Activated CD4-positive, alpha-beta T cell treated with anti-CD3 and anti-CD28 coated beads for 36 hours (primary cell): ENCODE data around the gene ZEB2. TPM values are rescaled to one million over a fixed set of nuclear protein-coding genes. Genes with fewer than 3 reads are reported as not detected.

Experiments
- ATAC-seq: fragments of 200-7000 bp; cut with Tn5 transposase; one replicate; pipeline ENCODE4 v1.10.0; 2021; ENCODE audit warnings: mild to moderate bottlenecking, moderate library complexity
- CTCF ChIA-PET: fragments of 350-600 bp; sonication (Branson Sonifier 250); formaldehyde crosslinking; loops from one replicate; lab custom pipeline; 2021; ENCODE audit warnings: antibody characterized with exemption; lab: Charles Lee
- POLR2A ChIA-PET: fragments of 350-600 bp; sonication (Branson Sonifier 250); formaldehyde crosslinking; loops from one replicate; lab custom pipeline; 2021; ENCODE audit warnings: antibody characterized with exemption, inconsistent platforms; lab: Charles Lee
- DNase-seq: peaks from one replicate; pipeline ENCODE4 v3.0.0-alpha.2; 2020
- H3K27ac Mint-ChIP-seq: one replicate; pipeline ENCODE4 v1.8.0; 2021; ENCODE audit warnings: mixed read lengths
- H3K27me3 Mint-ChIP-seq: one replicate; pipeline ENCODE4 v1.8.0; 2021; ENCODE audit warnings: mixed read lengths
- H3K36me3 Mint-ChIP-seq: one replicate; pipeline ENCODE4 v1.8.0; 2021; ENCODE audit warnings: low read depth, mixed read lengths
- H3K4me1 Mint-ChIP-seq: one replicate; pipeline ENCODE4 v1.8.0; 2021; ENCODE audit warnings: mixed read lengths
- H3K4me3 Mint-ChIP-seq: one replicate; pipeline ENCODE4 v1.8.0; 2021; ENCODE audit warnings: mild to moderate bottlenecking, moderate library complexity, mixed read lengths
- H3K9me3 Mint-ChIP-seq: one replicate; pipeline ENCODE4 v1.8.0; 2021; ENCODE audit warnings: low read depth, mixed read lengths
- intact Hi-C, 2 experiments: fragments of 100-400 bp; cut with DNase I in 1 of 2; cut with micrococcal nuclease in 1 of 2; formaldehyde crosslinking; loops; one replicate each; pipeline versions ENCODE4 v1.14.2 to v1.15.1; 2022 to 2024; cut with DNase I, micrococcal nuclease
- total RNA-seq, 2 experiments: library from RNA; stranded (reverse); gene quantifications; one replicate each; pipeline ENCODE4 v1.2.3, GENCODE V29; 2021

ZEB2 gene
- total RNA-seq, 2 experiments from 2014 or later, result 7.0 to 7.5 TPM

GRCh38 chr2:144358979-144359541, 160.9 kb downstream of the ZEB2 start:
- Mint-ChIP-seq H3K36me3 (no peaks in the 10 kb centered on the region), H3K9me3 (no peaks in the 10 kb centered on the region), H3K27ac (peak overlapping the region; percentile 66), H3K4me3 (no peak overlapping the region), H3K4me1 (peaks cover 18% of the 10 kb centered on the region), H3K27me3 (no peaks in the 10 kb centered on the region)
- ATAC-seq (peak; percentile 55), DNase-seq (peak; percentile 52)
- ChIA-PET POLR2A (no interaction called here), CTCF (interaction anchor here (0.8 kb wide), 1 partner anchor 93 kb away, joined by 3 read pairs; no protein-coding TSS in a partner anchor)
- intact Hi-C loops, result loop anchor here (1.0 to 10.0 kb wide), 4 partner anchors 14 to 136 kb away; a partner anchor contains a TSS

DNA sequence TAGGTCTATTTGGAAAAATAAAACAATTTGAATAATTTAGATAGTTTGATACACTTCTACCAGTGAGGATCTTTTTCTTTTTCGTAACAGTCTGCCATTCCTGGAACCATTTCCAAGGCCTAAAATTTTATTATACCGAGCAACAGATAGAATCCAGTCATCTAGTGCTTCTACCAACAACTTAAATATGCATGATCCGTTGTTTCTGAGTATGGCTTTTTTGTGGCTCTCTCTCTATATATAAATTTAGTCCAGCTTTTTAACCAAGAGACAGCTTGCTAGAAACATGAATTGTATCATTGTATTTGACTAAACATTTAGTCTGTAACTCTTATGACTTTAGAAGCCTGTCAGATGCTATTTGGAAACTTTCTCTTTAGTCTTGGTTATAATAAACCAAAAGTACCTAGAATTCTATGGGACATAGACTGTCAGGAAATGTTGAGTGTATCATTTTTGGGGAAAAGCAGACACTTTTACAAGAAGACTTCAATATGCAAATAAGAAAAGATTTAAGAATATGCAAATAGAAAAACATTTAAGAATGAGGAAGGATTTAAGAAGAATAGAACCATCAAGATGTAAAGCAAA, 161.4 kb downstream of the ZEB2 start:
- no peak for DNase-seq

DNA sequence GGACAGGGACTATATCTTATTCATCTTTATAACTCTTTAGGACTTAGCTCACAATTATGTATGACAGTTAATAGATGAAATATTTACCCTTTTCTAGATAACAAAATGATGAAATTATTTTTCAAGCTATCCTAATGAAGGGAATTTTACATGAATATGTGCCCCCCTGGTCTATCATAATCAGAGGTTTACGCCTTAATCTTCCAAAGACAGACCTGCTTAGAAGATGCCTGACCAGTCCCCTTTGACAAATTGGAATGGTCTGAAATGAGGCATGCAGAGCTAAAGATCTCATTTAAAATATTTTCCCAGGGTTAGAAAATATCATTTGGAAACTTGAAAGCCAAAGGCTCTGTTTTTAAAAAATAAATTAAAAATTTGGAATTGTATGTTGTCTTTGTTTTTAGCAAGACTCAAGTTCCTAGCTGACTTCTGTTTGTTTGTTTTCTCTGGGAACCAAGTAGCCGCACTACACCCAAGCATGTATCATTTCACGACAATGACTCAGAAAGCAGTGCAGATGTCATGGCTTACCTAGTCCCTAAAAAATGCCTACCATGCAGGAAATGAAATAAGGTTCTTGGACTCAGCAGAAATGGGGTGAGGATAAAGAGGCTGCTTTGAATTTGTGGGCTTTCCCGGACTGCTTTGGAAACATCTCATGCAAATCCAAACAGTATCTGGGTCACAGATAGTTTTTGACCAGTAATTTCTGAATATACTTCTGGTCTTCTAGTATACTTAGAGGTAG, 162.1 kb downstream of the ZEB2 start:
- CTCF ChIA-PET, result interaction anchor here (0.7 to 0.8 kb wide), 2 partner anchors 10 to 1026 kb away, joined by 3 read pairs; no protein-coding TSS in a partner anchor
- intact Hi-C loops, result loop anchor here (1.0 to 10.0 kb wide), 4 partner anchors 15 to 137 kb away; a partner anchor contains a TSS
- H3K27ac Mint-ChIP-seq, result peak overlapping the region; percentile 66
- peaks cover 18% of the 10 kb centered on the region for H3K4me1 Mint-ChIP-seq
- POLR2A ChIA-PET, result interaction anchor here (0.6 kb wide), 1 partner anchor 151 kb away, joined by 3 read pairs; no protein-coding TSS in a partner anchor
- H3K9me3 Mint-ChIP-seq, result no peaks in the 10 kb centered on the region
- H3K36me3 Mint-ChIP-seq, result no peaks in the 10 kb centered on the region
- H3K4me3 Mint-ChIP-seq, result no peak overlapping the region
- peak; percentile 84 for ATAC-seq
- peak; percentile 51 for DNase-seq
- H3K27me3 Mint-ChIP-seq, result no peaks in the 10 kb centered on the region

More for the DNA sequence above, 161.4 kb downstream of the ZEB2 start:
- ATAC-seq, result peak; percentile 40
- intact Hi-C loops, result loop anchor here (1.0 to 10.0 kb wide), 4 partner anchors 14 to 136 kb away; a partner anchor contains a TSS
- no peaks in the 10 kb centered on the region for H3K9me3 Mint-ChIP-seq
- H3K36me3 Mint-ChIP-seq, result no peaks in the 10 kb centered on the region
- ChIA-PET POLR2A (interaction anchor here (0.6 kb wide), 1 partner anchor 151 kb away, joined by 3 read pairs; no protein-coding TSS in a partner anchor), CTCF (no interaction called here)
- peaks cover 18% of the 10 kb centered on the region for H3K4me1 Mint-ChIP-seq
- no peak overlapping the region for H3K4me3 Mint-ChIP-seq
- peak overlapping the region; percentile 66 for H3K27ac Mint-ChIP-seq
- no peaks in the 10 kb centered on the region for H3K27me3 Mint-ChIP-seq

- DNase-seq (no peak), ATAC-seq (no peak)
- no peak overlapping the region for H3K4me3 Mint-ChIP-seq
- H3K4me1 Mint-ChIP-seq, result peaks cover 18% of the 10 kb centered on the region
- no peaks in the 10 kb centered on the region for H3K36me3 Mint-ChIP-seq
- no peaks in the 10 kb centered on the region for H3K27me3 Mint-ChIP-seq
- H3K27ac Mint-ChIP-seq, result no peak overlapping the region
- intact Hi-C loops, result loop anchor here in 1 of 2 experiments (10.0 kb wide), 1 partner anchor 138 kb away; no protein-coding TSS in a partner anchor
- POLR2A ChIA-PET, result no interaction called here
- no peaks in the 10 kb centered on the region for H3K9me3 Mint-ChIP-seq
- CTCF ChIA-PET, result interaction anchor here (0.6 kb wide), 1 partner anchor 916 kb away, joined by 3 read pairs; no protein-coding TSS in a partner anchor
Observed at GRCh38 chr2:144356402-144356801, 163.5 kb downstream of the ZEB2 start.

- POLR2A ChIA-PET, result no interaction called here
- Mint-ChIP-seq H3K27ac (no peak overlapping the region), H3K9me3 (no peaks in the 10 kb centered on the region), H3K27me3 (no peaks in the 10 kb centered on the region), H3K4me1 (peaks cover 25% of the 10 kb centered on the region), H3K4me3 (no peak overlapping the region), H3K36me3 (no peaks in the 10 kb centered on the region)
- DNase-seq (no peak), ATAC-seq (no peak)
- CTCF ChIA-PET, result no interaction called here
- intact Hi-C loops, result loop anchor here in 1 of 2 experiments (10.0 kb wide), 1 partner anchor 140 kb away; no protein-coding TSS in a partner anchor
Observed at GRCh38 chr2:144354953-144355352, 165.0 kb downstream of the ZEB2 start.

DNA sequence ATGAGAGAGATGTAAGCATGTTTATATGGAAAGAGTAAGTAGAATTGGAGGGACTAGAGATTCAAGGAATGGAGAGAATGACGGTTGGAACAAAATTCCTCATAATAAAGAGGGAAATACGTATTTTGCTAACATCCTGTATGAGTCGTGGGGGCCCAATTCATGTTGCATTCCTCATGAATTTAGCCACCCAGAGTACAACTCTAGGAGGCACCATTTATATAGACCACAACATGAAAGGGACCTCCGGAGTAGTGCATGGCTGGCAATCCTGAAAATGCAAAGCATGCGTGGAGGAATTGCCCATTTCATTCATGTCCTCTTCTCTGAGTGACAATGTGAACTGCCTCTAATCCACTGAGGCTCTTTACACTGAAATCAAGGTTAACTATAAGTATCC, 168.2 kb downstream of the ZEB2 start:
- no peaks in the 10 kb centered on the region for H3K27me3 Mint-ChIP-seq
- CTCF ChIA-PET, result no interaction called here
- peaks cover 13% of the 10 kb centered on the region for H3K4me1 Mint-ChIP-seq
- POLR2A ChIA-PET, result no interaction called here
- no peak for DNase-seq
- no peaks in the 10 kb centered on the region for H3K36me3 Mint-ChIP-seq
- no peak overlapping the region for H3K27ac Mint-ChIP-seq
- no peak for ATAC-seq
- no peak overlapping the region for H3K4me3 Mint-ChIP-seq
- no peaks in the 10 kb centered on the region for H3K9me3 Mint-ChIP-seq
- intact Hi-C loops, result loop anchor here in 1 of 2 experiments (10.0 kb wide), 1 partner anchor 143 kb away; no protein-coding TSS in a partner anchor

DNA sequence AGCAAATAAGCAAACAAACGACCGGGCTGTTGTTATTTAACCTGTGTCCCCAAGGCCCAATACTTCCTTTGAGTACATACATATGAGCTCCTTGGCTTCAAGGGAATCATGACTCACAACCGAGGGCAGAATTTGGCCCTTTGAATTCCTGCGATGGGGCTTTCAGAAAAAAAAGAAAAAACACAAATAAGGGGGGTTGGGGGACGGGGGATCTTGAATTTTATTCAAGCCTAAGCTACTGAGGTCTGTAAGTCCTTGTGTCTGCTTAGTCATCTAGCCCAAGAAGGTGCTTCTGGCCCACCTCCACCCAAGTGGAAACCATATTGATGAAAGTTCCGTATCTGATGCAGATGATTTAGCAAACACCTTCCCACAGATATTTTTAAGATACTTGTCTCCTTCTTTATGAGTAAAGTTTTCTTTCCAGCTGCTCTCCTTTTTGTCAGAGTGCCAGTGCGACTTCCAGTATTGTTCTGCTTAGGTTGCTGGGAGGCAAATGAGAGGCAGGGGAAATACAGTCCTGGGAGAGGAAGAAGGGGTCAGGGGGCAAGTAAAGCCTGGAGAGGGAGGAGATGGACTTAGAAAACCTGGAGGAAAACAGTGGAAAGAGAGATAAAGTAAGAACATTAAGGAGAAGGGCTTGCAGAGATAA, 169.6 kb downstream of the ZEB2 start:
- ATAC-seq (peak; percentile 47), DNase-seq (peak; percentile 12)
- Mint-ChIP-seq H3K36me3 (no peaks in the 10 kb centered on the region), H3K4me1 (peaks cover 13% of the 10 kb centered on the region), H3K4me3 (no peak overlapping the region), H3K9me3 (no peaks in the 10 kb centered on the region), H3K27me3 (no peaks in the 10 kb centered on the region), H3K27ac (peak overlapping the region; percentile 70)
- ChIA-PET CTCF (interaction anchor here (1.3 kb wide), 1 partner anchor 11 kb away, joined by 3 read pairs; no protein-coding TSS in a partner anchor), POLR2A (no interaction called here)
- intact Hi-C loops, result loop anchor here in 1 of 2 experiments (10.0 kb wide), 1 partner anchor 145 kb away; no protein-coding TSS in a partner anchor

- intact Hi-C loops, result loop anchor here in 1 of 2 experiments (10.0 kb wide), 1 partner anchor 145 kb away; no protein-coding TSS in a partner anchor
- ChIA-PET POLR2A (no interaction called here), CTCF (interaction anchor here (1.3 kb wide), 1 partner anchor 10 kb away, joined by 3 read pairs; no protein-coding TSS in a partner anchor)
- peak overlapping the region; percentile 28 for H3K27ac Mint-ChIP-seq
- H3K9me3 Mint-ChIP-seq, result no peaks in the 10 kb centered on the region
- no peak overlapping the region for H3K4me3 Mint-ChIP-seq
- DNase-seq (no peak), ATAC-seq (no peak)
- no peaks in the 10 kb centered on the region for H3K36me3 Mint-ChIP-seq
- no peaks in the 10 kb centered on the region for H3K27me3 Mint-ChIP-seq
- peaks cover 13% of the 10 kb centered on the region for H3K4me1 Mint-ChIP-seq
Observed at GRCh38 chr2:144349674-144350073, 170.2 kb downstream of the ZEB2 start.

DNA sequence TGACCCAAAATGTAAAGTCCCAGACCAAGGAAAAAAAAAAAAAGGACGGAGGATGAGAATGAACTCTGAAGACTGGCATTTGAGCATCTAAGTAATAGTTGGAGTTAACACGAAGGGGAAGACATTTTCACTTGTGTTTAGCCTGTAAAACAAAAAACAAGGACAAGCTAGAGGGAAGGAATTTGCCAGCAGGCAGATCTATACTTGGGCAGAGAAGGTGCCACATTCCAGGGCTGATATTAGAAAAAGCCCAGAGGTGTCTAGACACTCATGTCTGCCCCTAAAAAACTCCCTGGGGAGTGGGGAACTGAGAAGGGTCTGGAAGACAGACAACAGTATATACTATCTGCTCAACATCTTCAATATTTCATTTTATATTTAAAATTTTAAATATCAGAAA, 171.1 kb downstream of the ZEB2 start:
- intact Hi-C loops, result no loop called here
- ATAC-seq, result no peak
- no peak for DNase-seq
- POLR2A ChIA-PET, result interaction anchor here (0.6 kb wide), 2 partner anchors 26 to 560 kb away, joined by 3 read pairs; no protein-coding TSS in a partner anchor
- Mint-ChIP-seq H3K9me3 (no peaks in the 10 kb centered on the region), H3K4me3 (no peak overlapping the region), H3K27ac (no peak overlapping the region), H3K4me1 (peaks cover 13% of the 10 kb centered on the region), H3K36me3 (no peaks in the 10 kb centered on the region), H3K27me3 (no peaks in the 10 kb centered on the region)
- CTCF ChIA-PET, result interaction anchor here (0.6 to 1.3 kb wide), 2 partner anchors 9 to 18 kb away, joined by 3 to 4 read pairs; no protein-coding TSS in a partner anchor

DNA sequence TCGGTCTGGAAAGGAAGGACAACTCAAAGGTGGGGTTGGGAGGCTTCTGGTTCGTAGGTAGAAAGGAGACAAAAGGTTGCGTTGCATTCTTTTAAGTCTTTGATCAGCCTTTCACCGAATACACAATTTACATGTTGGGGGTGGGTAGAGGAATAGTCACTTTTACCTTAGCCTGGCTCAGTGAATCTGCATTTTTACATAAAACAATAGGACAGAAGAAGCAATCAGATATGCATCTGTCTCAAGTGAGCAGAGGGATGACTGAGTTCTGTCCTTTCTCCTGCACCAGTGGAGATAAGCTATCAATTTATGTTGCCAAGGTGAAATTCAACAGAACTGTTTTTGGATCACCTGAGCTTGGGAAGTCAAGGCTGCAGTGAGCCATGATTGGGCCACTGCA, 173.7 kb downstream of the ZEB2 start:
- Mint-ChIP-seq H3K27ac (no peak overlapping the region), H3K4me3 (no peak overlapping the region), H3K9me3 (no peaks in the 10 kb centered on the region), H3K27me3 (no peaks in the 10 kb centered on the region), H3K4me1 (peaks cover 29% of the 10 kb centered on the region), H3K36me3 (no peaks in the 10 kb centered on the region)
- POLR2A ChIA-PET, result no interaction called here
- no peak for ATAC-seq
- DNase-seq, result no peak
- CTCF ChIA-PET, result interaction anchor here (0.7 kb wide), 1 partner anchor 438 kb away, joined by 4 read pairs; no protein-coding TSS in a partner anchor
- intact Hi-C loops, result no loop called here
